Ovary (tissue), 9 donors: ENCODE measurements around the gene BMP2K. TPM values are rescaled to one million over a fixed set of nuclear protein-coding genes. Genes with fewer than 3 reads are reported as not detected.

Source experiments
- DNase-seq, 5 donors: peaks; one replicate each; pipeline ENCODE4 v3.0.0-alpha.2; 2019 to 2020
- H3K27ac ChIP-seq, 2 donors: fragments of 200-600 bp; one replicate each; pipeline versions ENCODE4 v1.5.1 to v1.8.0; 2019 to 2022
- H3K27me3 ChIP-seq: fragments of 200-600 bp; one replicate; pipeline ENCODE4 v1.8.0; 2022
- H3K36me3 ChIP-seq: fragments of 200-600 bp; sonication (generic); one replicate; pipeline ENCODE4 v1.5.1; 2019
- H3K4me1 ChIP-seq: one replicate; pipeline ENCODE4 v1.8.1; 2013; ENCODE audit warnings: mild to moderate bottlenecking, moderate library complexity; ENCODE audit not compliant: insufficient read depth
- H3K4me3 ChIP-seq: fragments of 200-600 bp; sonication (generic); one replicate; pipeline ENCODE4 v1.5.1; 2017
- H3K9me3 ChIP-seq, 2 donors: fragments of 200-600 bp in 1 of 2; sonication (generic) in 1 of 2; one replicate each; pipeline versions ENCODE4 v1.5.1 to v1.8.1; 2013 to 2019; ENCODE audit warnings: mild to moderate bottlenecking in 1 of 2, moderate library complexity in 1 of 2
- CTCF ChIP-seq, 3 donors: fragments of 450-650 bp in 2 of 3; fragments of 200-600 bp in 1 of 3; IDR thresholded peaks; one replicate each; pipeline versions ENCODE4 v1.5.1 to v1.8.0; 2016 to 2022; ENCODE audit warnings: antibody characterized with exemption in 3 of 3, mild to moderate bottlenecking in 1 of 3
- EP300 ChIP-seq: sonication (generic); formaldehyde crosslinking; IDR thresholded peaks from one replicate; pipeline ENCODE4 v1.6.1; 2017; ENCODE audit warnings: antibody characterized with exemption
- POLR2A ChIP-seq: fragments of 450-650 bp; IDR thresholded peaks from one replicate; pipeline ENCODE4 v1.6.1; 2017; ENCODE audit warnings: antibody characterized with exemption, mild to moderate bottlenecking, moderate library complexity
- WGBS, 3 donors: extraction: QIAGEN DNeasy Blood & Tissue Kit in 1 of 3; methylation state at CpG; one replicate each; pipeline versions ENCODE4 v1.1.5 to v1.1.7; 2013 to 2017; 5-methylcytosine and 5-hydroxymethylcytosine counted together
- intact Hi-C, 4 donors: fragments of 100-400 bp; cut with DNase I; formaldehyde crosslinking; loops; one replicate each; pipeline versions ENCODE4 v1.11.0 to v1.15.1; 2022 to 2023
- polyA plus RNA-seq, 2 donors: library from polyadenylated mRNA; stranded (reverse); fragments of 200-250 nt in 1 of 2; fragments of 350-450 nt in 1 of 2; fragmentation: Illumina TruSeq in 1 of 2; extraction: RNeasy Lipid Tissue Mini Kit (QIAGEN cat#74804) in 1 of 2; gene quantifications; one replicate each; pipeline ENCODE4 v1.2.3, GENCODE V29; 2013 to 2014
- total RNA-seq, 7 donors: library from RNA; depleted of rRNA in 2 of 7; stranded (reverse); fragments of >200 nt in 2 of 7; fragmentation: NEBNext Ultra II Directional in 3 of 7; extraction: Animal tissue kit (Norgen Biotek cat#: 25700) in 3 of 7; gene quantifications; one replicate each; pipeline versions ENCODE4 v1.1.0 to v1.2.4, GENCODE V29; 2016 to 2023
- donor health status: DM: no; HTN: no; CAD: no; lungs with moderate emphysema.
- donor health status: DM: no; HTN: no; CAD: no.
- donor health status: Bipolar disorder and iron deficiency.
- donor health status: DM: yes; HTN: yes; CAD: no.
- donor health status: DM: no; HTN: no; CAD: no.
- donor health status: DM: yes; HTN: yes; CAD: no.

Gene BMP2K
- total and polyA plus RNA-seq, 9 donors: 4.8 to 57.3 (median 21.2) TPM

DNA sequence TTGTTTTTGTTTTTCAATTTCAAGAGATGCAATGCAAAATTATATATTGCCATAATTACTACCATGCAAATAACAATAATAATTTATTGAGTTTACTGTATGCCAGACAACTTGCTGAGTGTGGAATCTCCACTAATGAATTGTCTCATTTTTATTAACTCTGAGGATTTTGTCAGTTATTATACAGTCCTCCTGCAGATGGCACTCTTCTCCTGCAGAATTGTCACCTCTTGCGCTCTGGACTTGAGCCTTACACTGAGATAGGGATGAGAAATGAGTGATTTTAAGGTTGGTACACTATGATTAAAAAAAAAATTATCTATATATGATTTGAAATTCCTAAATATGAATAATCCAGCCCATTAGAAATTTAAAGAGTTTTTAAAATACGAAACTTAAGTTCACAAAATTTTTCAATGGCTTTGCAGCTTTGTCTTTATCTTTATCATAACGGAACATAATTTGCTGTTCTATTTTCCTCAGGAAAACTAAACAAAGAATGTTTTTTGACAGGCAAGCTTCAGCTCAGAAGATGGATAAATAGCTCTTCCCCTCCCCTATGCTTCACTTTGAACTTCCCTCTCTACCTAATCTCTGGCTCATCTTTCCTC lies 175.8 kb downstream of the BMP2K start:
- no peak overlapping the region for H3K27ac ChIP-seq
- H3K27me3 ChIP-seq: no peaks in the 10 kb centered on the region
- H3K36me3 ChIP-seq: no peaks in the 10 kb centered on the region
- DNase-seq: peak in 1 of 5 donors; percentile 28
- no peak overlapping the region for H3K4me3 ChIP-seq
- no peaks in the 10 kb centered on the region for H3K4me1 ChIP-seq
- TF ChIP-seq EP300 (no peak), CTCF (IDR thresholded peaks at IDR 0.05) (peak in 2 of 3 donors; percentile 66 to 72), POLR2A (no peak)
- H3K9me3 ChIP-seq: no peaks in the 10 kb centered on the region
- WGBS, 3 donors: 55 to 59% (median 57%) methylated on average over 3 of the region's 3 CpGs
- intact Hi-C loops: loop anchor here in 3 of 4 donors (5.0 to 10.0 kb wide), 5 partner anchors 623 to 1263 kb away; no protein-coding TSS in a partner anchor

- intact Hi-C loops: loop anchor here in 3 of 4 donors (5.0 to 10.0 kb wide), 5 partner anchors 622 to 1262 kb away; no protein-coding TSS in a partner anchor
- Histone ChIP-seq H3K4me3 (no peak overlapping the region), H3K27me3 (no peaks in the 10 kb centered on the region), H3K27ac (no peak overlapping the region), H3K36me3 (no peaks in the 10 kb centered on the region), H3K4me1 (no peaks in the 10 kb centered on the region), H3K9me3 (no peaks in the 10 kb centered on the region)
- TF ChIP-seq CTCF (IDR thresholded peaks at IDR 0.05) (no peak), EP300 (no peak), POLR2A (no peak)
- 92 to 96% (median 92%) methylated on average over 5 of the region's 5 CpGs for WGBS, 3 donors
- DNase-seq: no peak
Measured at GRCh38 chr4:78953231-78953630, 177.1 kb downstream of the BMP2K start.

DNA sequence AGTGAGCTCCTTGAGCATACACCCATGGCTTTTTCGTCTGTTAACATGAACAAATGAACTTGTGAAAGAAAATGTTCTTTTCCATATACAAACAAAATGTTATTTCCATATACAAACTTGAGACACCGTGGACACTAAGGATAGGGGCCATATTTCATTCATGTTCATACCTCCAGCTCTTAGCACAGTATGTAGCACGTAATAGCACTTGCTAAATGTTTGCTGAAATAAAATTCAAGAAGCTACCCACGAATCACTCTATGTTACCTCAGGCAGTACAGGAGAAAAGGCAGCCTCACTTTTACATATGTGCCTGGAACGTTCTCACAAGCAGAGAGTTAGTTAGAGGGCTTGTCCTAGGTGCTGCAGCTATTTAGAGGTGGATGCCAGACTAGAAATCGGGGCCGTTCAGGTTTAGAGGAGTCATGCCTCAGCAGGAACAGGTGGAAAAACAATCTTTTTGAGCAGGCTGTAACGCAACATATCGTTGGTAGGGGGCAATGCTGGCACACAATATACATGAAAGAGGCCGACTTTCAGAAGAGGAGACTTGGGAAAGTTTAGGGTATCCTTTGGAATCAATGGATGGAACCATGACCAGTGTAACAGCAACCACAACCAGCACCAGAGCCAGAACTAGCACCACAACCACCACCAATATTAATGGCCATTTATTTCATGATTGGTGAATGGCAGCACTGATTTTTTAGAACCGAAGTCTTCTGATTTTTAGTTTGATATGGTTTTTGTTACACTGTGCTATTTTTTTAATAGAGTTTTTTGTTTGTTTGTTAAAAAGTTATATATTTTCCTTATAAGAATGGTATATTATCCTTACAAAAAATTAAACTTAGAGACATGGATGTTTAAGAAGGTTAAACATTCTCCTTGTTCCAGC lies 177.9 kb downstream of the BMP2K start:
- Histone ChIP-seq H3K36me3 (no peaks in the 10 kb centered on the region), H3K27ac (no peak overlapping the region), H3K9me3 (no peaks in the 10 kb centered on the region), H3K27me3 (no peaks in the 10 kb centered on the region), H3K4me1 (no peaks in the 10 kb centered on the region), H3K4me3 (no peak overlapping the region)
- intact Hi-C loops: loop anchor here in 3 of 4 donors (5.0 to 10.0 kb wide), 5 partner anchors 621 to 1261 kb away; no protein-coding TSS in a partner anchor
- peak in 1 of 3 donors; percentile 30 for TF ChIP-seq CTCF (IDR thresholded peaks at IDR 0.05)
- no peak for TF ChIP-seq EP300
- no peak for DNase-seq
- 37 to 47% (median 43%) methylated on average over 11 of the region's 11 CpGs for WGBS, 3 donors

DNA sequence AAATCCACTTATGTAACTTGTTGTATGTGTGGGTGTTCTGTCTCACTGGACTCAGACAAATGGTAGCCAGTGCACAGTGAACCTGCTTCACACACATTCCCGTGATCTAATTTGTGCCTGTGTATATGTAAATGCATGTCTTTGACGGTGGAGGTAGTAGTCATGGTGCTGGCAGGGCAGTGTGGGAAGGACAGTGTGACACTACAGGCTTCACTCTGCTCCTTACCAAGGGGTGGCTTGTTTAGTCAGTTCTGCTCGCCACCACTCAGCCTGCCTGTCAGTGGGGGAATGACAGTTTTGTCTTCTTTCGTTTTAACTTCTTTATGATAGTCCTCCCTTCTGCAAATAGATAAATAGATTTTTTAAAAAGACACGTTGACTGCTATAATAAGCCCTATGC lies 180.8 kb downstream of the BMP2K start:
- Histone ChIP-seq H3K4me3 (no peak overlapping the region), H3K4me1 (no peaks in the 10 kb centered on the region), H3K36me3 (no peaks in the 10 kb centered on the region), H3K9me3 (no peaks in the 10 kb centered on the region), H3K27me3 (no peaks in the 10 kb centered on the region), H3K27ac (no peak overlapping the region)
- intact Hi-C loops: loop anchor here in 3 of 4 donors (10.0 kb wide), 4 partner anchors 618 to 1258 kb away; no protein-coding TSS in a partner anchor
- WGBS, 3 donors: 78 to 80% (median 80%) methylated on average over 5 of the region's 5 CpGs
- no peak for TF ChIP-seq POLR2A
- no peak for TF ChIP-seq EP300
- no peak for DNase-seq
